A549 (cell line): ENCODE measurements around the gene RGS14. TPM values are rescaled to one million over a fixed set of nuclear protein-coding genes. Genes with fewer than 3 reads are reported as not detected.

ENCODE experiments used
- ATAC-seq, 2 experiments: fragments of 200-7000 bp in 1 of 2; fragments of >200 bp in 1 of 2; cut with Nextera tagmentation in 1 of 2; cut with Tn5 transposase in 1 of 2; 3 replicates each; pipeline versions ENCODE4 v1.8.0 to v1.9.1; 2018 to 2020; ENCODE audit warnings: mild to moderate bottlenecking in 1 of 2, moderate library complexity in 1 of 2
- CTCF ChIA-PET: fragments of 300-600 bp; sonication (Branson Sonifier 250); formaldehyde crosslinking; extraction: SDS; loops from one replicate; lab custom pipeline; 2021; ENCODE audit warnings: antibody characterized with exemption, inconsistent platforms; lab: Yijun Ruan, JAX
- POLR2A ChIA-PET: fragments of 350-600 bp; formaldehyde crosslinking; extraction: SDS; loops from one replicate; lab custom pipeline; 2021; ENCODE audit warnings: antibody characterized with exemption, inconsistent platforms; lab: Yijun Ruan, JAX
- DNase-seq, 2 experiments: peaks; one replicate each; pipeline versions ENCODE4 v3.0.0 to v3.0.0-alpha.2; 2011 to 2016; ENCODE audit warnings: low read depth in 1 of 2, low spot score in 1 of 2
- FAIRE-seq: peaks from 2 replicates; lab custom pipeline; 2011; peaks lifted over from hg19 to GRCh38; lab: Jason Lieb, UNC
- H3K27ac ChIP-seq, 2 experiments: fragments of >200 bp; sonication (Bioruptor Twin); formaldehyde crosslinking; 3 replicates each; pipeline ENCODE4 v1.5.1; 2016 to 2017
- H3K4me1 ChIP-seq: fragments of >200 bp; sonication (Bioruptor Twin); formaldehyde crosslinking; 3 replicates; pipeline ENCODE4 v1.6.1; 2016
- H3K4me2 ChIP-seq: fragments of >200 bp; sonication (Bioruptor Twin); formaldehyde crosslinking; 3 replicates; pipeline ENCODE4 v1.6.1; 2016
- H3K4me3 ChIP-seq: fragments of >200 bp; sonication (Bioruptor Twin); formaldehyde crosslinking; 3 replicates; pipeline ENCODE4 v1.5.1; 2016
- H3K9me3 ChIP-seq: fragments of >200 bp; sonication (Bioruptor Twin); formaldehyde crosslinking; 3 replicates; pipeline ENCODE4 v1.6.1; 2016
- CBX2 ChIP-seq: fragments of 200-600 bp; sonication (generic); IDR thresholded peaks from 2 replicates; pipeline ENCODE4 v1.6.1; 2016; ENCODE audit warnings: low read depth, mild to moderate bottlenecking, borderline replicate concordance
- CHD4 ChIP-seq: fragments of 200-600 bp; sonication (generic); IDR thresholded peaks from 2 replicates; pipeline ENCODE4 v1.6.1; 2016; ENCODE audit warnings: antibody characterized with exemption, mild to moderate bottlenecking, borderline replicate concordance
- EP300 ChIP-seq, 2 experiments: fragments of >200 bp; sonication (Bioruptor Twin); formaldehyde crosslinking; IDR thresholded peaks; 2 replicates in 1 of 2; 3 replicates in 1 of 2; pipeline ENCODE4 v1.6.1; 2016 to 2017
- FOSL2 ChIP-seq, 2 experiments: fragments of 450-650 bp in 1 of 2; fragments of >200 bp in 1 of 2; sonication (Bioruptor Twin) in 1 of 2; formaldehyde crosslinking; IDR thresholded peaks; 2 replicates each; pipeline versions ENCODE4 v1.5.0 to v1.6.1; 2016 to 2020; ENCODE audit warnings: mild to moderate bottlenecking in 1 of 2, moderate library complexity in 1 of 2
- GATA3 ChIP-seq: IDR thresholded peaks from 2 replicates; pipeline ENCODE4 v1.6.1; 2012; ENCODE audit warnings: borderline replicate concordance
- HDAC2 ChIP-seq: fragments of 200-600 bp; sonication (generic); IDR thresholded peaks from 2 replicates; pipeline ENCODE4 v1.6.1; 2016
- HOXA7 ChIP-seq: fragments of 250-450 bp; sonication (Bioruptor Pico); IDR thresholded peaks from 2 replicates; pipeline ENCODE4 v1.5.0; 2020; ENCODE audit warnings: mild to moderate bottlenecking, moderate library complexity
- MAZ ChIP-seq: fragments of 150-350 bp; IDR thresholded peaks from 2 replicates; pipeline ENCODE4 v1.6.1; 2014; ENCODE audit warnings: antibody characterized with exemption, low read depth, low read length, borderline replicate concordance
- MYC ChIP-seq: IDR thresholded peaks from 2 replicates; pipeline ENCODE4 v1.6.1; 2012; ENCODE audit warnings: mild to moderate bottlenecking, inconsistent platforms, low read length, improper control_type of control experiment, borderline replicate concordance
- PHF8 ChIP-seq: fragments of 200-600 bp; sonication (generic); IDR thresholded peaks from 2 replicates; pipeline ENCODE4 v1.6.1; 2016; ENCODE audit warnings: low read depth, mild to moderate bottlenecking, antibody characterized with exemption, moderate library complexity, borderline replicate concordance
- POLR2A ChIP-seq: IDR thresholded peaks from 2 replicates; pipeline ENCODE4 v1.6.1; 2012; ENCODE audit warnings: mild to moderate bottlenecking, low read length
- POLR2AphosphoS2 ChIP-seq: conservative IDR thresholded peaks from 2 replicates; pipeline ENCODE4 v1.6.1; 2012; ENCODE audit warnings: low read length, improper control_type of control experiment, inconsistent platforms
- RNF2 ChIP-seq: fragments of 200-600 bp; sonication (generic); IDR thresholded peaks from 2 replicates; pipeline ENCODE4 v1.6.1; 2016; ENCODE audit warnings: low read depth, mild to moderate bottlenecking, antibody characterized with exemption, moderate library complexity, borderline replicate concordance
- TFCP2L1 ChIP-seq: fragments of 250-450 bp; sonication (Bioruptor Pico); IDR thresholded peaks from 2 replicates; pipeline ENCODE4 v1.5.0; 2021; ENCODE audit warnings: mild to moderate bottlenecking
- TP53 ChIP-seq: fragments of 250-450 bp; sonication (Bioruptor Pico); IDR thresholded peaks from 2 replicates; pipeline ENCODE4 v1.5.0; 2021; ENCODE audit warnings: mild to moderate bottlenecking, moderate library complexity
- ZC3H11A ChIP-seq: fragments of 450-650 bp; IDR thresholded peaks from 2 replicates; pipeline ENCODE4 v1.6.1; 2014; ENCODE audit warnings: antibody characterized with exemption, mild to moderate bottlenecking
- ZFP36 ChIP-seq: fragments of 450-650 bp; IDR thresholded peaks from 2 replicates; pipeline ENCODE4 v1.6.1; 2014; ENCODE audit warnings: borderline replicate concordance; ENCODE audit not compliant: partially characterized antibody
- ZNF302 ChIP-seq: fragments of 250-450 bp; sonication (Bioruptor Pico); IDR thresholded peaks from 2 replicates; pipeline ENCODE4 v1.9.0; 2021; ENCODE audit warnings: inconsistent platforms, mild to moderate bottlenecking, moderate library complexity
- WGBS: methylation state at CpG from one replicate; pipeline ENCODE4 v1.1.6; 2017; ENCODE audit errors: missing lambda C conversion rate; 5-methylcytosine and 5-hydroxymethylcytosine counted together
- polyA plus RNA-seq, 4 experiments: library from polyadenylated mRNA; depleted of rRNA in 3 of 4; stranded (reverse); fragments of >200 nt; fragmentation: RNase III in 1 of 4; extraction: RNeasy Plus Mini Kit Qiagen cat#74134 plus additional on column Dnase treatment in 1 of 4; gene quantifications; 2 replicates in 3 of 4; 3 replicates in 1 of 4; pipeline ENCODE4 v1.2.3, GENCODE V29; 2011 to 2017
- TF ChIP-seq, protein P1 (sequence below): IDR thresholded peaks from 2 replicates; pipeline ENCODE4 v1.6.1; 2012
- TF ChIP-seq, protein P2 (sequence below): fragments of 450-650 bp; IDR thresholded peaks from 2 replicates; pipeline ENCODE4 v1.6.1; 2014; ENCODE audit warnings: antibody characterized with exemption
- TF ChIP-seq, protein P3 (sequence below): IDR thresholded peaks from 2 replicates; pipeline ENCODE4 v1.6.1; 2012; ENCODE audit warnings: low read depth, borderline replicate concordance
- TF ChIP-seq, protein P4 (sequence below): fragments of 250-450 bp; sonication (Bioruptor Pico); IDR thresholded peaks from 2 replicates; pipeline ENCODE4 v1.5.0; 2020; ENCODE audit warnings: low read depth, mild to moderate bottlenecking, moderate library complexity
- TF ChIP-seq, protein P5 (sequence below): fragments of 200-600 bp; sonication (generic); IDR thresholded peaks from 2 replicates; pipeline ENCODE4 v1.6.1; 2016; ENCODE audit warnings: antibody characterized with exemption, mild to moderate bottlenecking, moderate library complexity

The RGS14 gene
- polyA plus RNA-seq, 2 of the 4 experiments (the other 2 are of a cell fraction) = 3.9 to 8.4 TPM

GRCh38 chr5:177327539-177328522, 29.9 kb upstream of the RGS14 start:
- Histone ChIP-seq H3K4me1 (peaks cover 43% of the 10 kb centered on the region), H3K4me2 (peak overlapping the region; percentile 58), H3K9me3 (no peaks in the 10 kb centered on the region), H3K4me3 (no peak overlapping the region), H3K27ac (peak overlapping the region; percentile 41 to 81)
- ChIA-PET CTCF (interaction anchor here (0.7 to 3.4 kb wide), 13 partner anchors 8 to 323 kb away, joined by 3 to 21 read pairs (median 4); no protein-coding TSS in a partner anchor), POLR2A (no interaction called here)
- FAIRE-seq (no peak), ATAC-seq (peak; percentile 28 to 57; a peak in 5 of 6 replicates), DNase-seq (no peak)
- 72% methylated on average over 18 of the region's 28 CpGs for WGBS
- TF ChIP-seq, protein P1, sequence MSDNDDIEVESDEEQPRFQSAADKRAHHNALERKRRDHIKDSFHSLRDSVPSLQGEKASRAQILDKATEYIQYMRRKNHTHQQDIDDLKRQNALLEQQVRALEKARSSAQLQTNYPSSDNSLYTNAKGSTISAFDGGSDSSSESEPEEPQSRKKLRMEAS = peak; percentile 30; the same call in 1 of the 2 replicates
- no peak for TF ChIP-seq EP300 (IDR thresholded peaks at IDR 0.05)

DNA sequence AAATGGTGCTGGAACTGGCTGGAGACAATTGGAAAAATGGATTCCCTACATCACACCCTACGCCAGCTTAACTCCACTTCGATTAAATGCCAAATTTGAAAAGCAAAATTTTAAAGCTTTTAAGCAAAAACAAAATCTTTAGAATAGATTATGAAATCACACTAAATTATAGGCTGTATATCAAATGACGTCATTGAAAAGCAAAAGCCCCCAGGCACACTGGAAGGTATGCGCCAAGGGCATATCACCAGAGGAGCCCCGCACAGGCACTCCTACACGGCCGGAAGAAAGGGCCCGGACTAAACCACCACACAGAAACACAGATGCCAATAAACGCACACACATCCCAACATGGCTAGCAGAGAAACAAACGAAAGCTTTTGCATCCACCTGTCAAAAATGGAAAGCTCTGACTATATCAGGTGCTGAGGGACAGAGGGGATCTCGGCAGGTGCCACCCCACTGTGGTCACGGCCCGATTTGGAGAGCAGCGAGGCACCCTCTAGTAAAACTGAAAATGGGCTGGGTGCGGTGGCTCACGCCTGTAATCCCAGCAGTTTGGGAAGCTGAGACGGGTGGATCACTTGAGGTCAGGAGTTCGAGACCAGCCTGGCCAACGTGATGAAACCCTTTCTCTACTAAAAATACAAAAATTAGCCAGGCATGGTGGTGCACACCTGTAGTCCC, 29.0 kb upstream of the RGS14 start:
- TF ChIP-seq MYC = no peak
- TF ChIP-seq RNF2 = no peak
- no peak for TF ChIP-seq ZNF302 (CRISPR knock-in tag)
- TF ChIP-seq TP53 (CRISPR knock-in tag) = no peak
- TF ChIP-seq TFCP2L1 (CRISPR knock-in tag) = no peak
- TF ChIP-seq HDAC2 = no peak
- no peak for TF ChIP-seq FOSL2 (IDR thresholded peaks at IDR 0.05)
- no peak for TF ChIP-seq FOSL2 (CRISPR knock-in tag; IDR thresholded peaks at IDR 0.05)
- TF ChIP-seq, protein P1 = no peak
- TF ChIP-seq HOXA7 (CRISPR knock-in tag) = no peak
- no peak for TF ChIP-seq GATA3
- no peak for TF ChIP-seq ZFP36
- TF ChIP-seq CBX2 = no peak
- no peak for TF ChIP-seq POLR2A
- TF ChIP-seq MAZ = no peak
- 87% methylated on average over 19 of the region's 19 CpGs for WGBS
- ChIA-PET CTCF (interaction anchor here (1.2 to 3.4 kb wide), 7 partner anchors 8 to 172 kb away, joined by 3 to 21 read pairs (median 5); no protein-coding TSS in a partner anchor), POLR2A (no interaction called here)
- H3K27ac ChIP-seq = peak overlapping the region; percentile 41 to 81; a peak in 5 of 6 replicates
- FAIRE-seq = no peak
- H3K4me2 ChIP-seq = peak overlapping the region; percentile 58
- DNase-seq = no peak
- H3K4me3 ChIP-seq = no peak overlapping the region
- ATAC-seq = no peak
- H3K4me1 ChIP-seq = peaks cover 43% of the 10 kb centered on the region
- no peaks in the 10 kb centered on the region for H3K9me3 ChIP-seq

DNA sequence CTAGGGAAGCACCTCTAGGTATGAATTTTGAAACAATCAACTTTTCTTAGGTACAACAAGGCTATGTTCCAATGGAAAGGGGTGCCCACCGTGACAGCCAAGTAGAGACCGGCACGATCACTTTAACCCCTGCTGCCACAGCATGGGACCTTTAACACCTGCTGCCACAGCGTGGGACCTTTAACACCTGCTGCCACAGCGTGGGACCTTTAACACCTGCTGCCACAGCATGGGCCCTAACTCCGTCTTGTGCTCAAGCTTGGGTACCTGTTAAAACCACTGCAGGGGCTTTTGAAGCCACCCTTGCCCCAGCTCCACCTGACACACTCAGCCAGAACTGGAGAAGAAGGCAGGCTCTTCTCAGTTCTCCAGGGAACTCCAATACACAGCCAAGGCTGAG, 27.8 kb upstream of the RGS14 start:
- ATAC-seq (no peak), DNase-seq (no peak), FAIRE-seq (no peak)
- Histone ChIP-seq H3K4me3 (no peak overlapping the region), H3K4me1 (peaks cover 37% of the 10 kb centered on the region), H3K4me2 (no peak overlapping the region), H3K27ac (no peak overlapping the region), H3K9me3 (no peaks in the 10 kb centered on the region)
- CTCF ChIA-PET = interaction anchor here (1.1 to 7.9 kb wide), 2 partner anchors 11 to 24 kb away, joined by 3 to 111 read pairs; no protein-coding TSS in a partner anchor
- POLR2A ChIA-PET = no interaction called here
- 92% methylated on average over 6 of the region's 6 CpGs for WGBS
- TF ChIP-seq POLR2AphosphoS2 (no peak), FOSL2 (IDR thresholded peaks at IDR 0.05) (no peak), FOSL2 (CRISPR knock-in tag; IDR thresholded peaks at IDR 0.05) (no peak), ZNF302 (CRISPR knock-in tag) (no peak), HOXA7 (CRISPR knock-in tag) (no peak), PHF8 (no peak), ZC3H11A (no peak), CHD4 (no peak)
- TF ChIP-seq, protein P2, sequence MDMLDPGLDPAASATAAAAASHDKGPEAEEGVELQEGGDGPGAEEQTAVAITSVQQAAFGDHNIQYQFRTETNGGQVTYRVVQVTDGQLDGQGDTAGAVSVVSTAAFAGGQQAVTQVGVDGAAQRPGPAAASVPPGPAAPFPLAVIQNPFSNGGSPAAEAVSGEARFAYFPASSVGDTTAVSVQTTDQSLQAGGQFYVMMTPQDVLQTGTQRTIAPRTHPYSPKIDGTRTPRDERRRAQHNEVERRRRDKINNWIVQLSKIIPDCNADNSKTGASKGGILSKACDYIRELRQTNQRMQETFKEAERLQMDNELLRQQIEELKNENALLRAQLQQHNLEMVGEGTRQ = no peak
- TF ChIP-seq, protein P3, sequence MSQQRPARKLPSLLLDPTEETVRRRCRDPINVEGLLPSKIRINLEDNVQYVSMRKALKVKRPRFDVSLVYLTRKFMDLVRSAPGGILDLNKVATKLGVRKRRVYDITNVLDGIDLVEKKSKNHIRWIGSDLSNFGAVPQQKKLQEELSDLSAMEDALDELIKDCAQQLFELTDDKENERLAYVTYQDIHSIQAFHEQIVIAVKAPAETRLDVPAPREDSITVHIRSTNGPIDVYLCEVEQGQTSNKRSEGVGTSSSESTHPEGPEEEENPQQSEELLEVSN = no peak
- TF ChIP-seq, protein P4, sequence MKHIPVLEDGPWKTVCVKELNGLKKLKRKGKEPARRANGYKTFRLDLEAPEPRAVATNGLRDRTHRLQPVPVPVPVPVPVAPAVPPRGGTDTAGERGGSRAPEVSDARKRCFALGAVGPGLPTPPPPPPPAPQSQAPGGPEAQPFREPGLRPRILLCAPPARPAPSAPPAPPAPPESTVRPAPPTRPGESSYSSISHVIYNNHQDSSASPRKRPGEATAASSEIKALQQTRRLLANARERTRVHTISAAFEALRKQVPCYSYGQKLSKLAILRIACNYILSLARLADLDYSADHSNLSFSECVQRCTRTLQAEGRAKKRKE = no peak
- TF ChIP-seq, protein P5, sequence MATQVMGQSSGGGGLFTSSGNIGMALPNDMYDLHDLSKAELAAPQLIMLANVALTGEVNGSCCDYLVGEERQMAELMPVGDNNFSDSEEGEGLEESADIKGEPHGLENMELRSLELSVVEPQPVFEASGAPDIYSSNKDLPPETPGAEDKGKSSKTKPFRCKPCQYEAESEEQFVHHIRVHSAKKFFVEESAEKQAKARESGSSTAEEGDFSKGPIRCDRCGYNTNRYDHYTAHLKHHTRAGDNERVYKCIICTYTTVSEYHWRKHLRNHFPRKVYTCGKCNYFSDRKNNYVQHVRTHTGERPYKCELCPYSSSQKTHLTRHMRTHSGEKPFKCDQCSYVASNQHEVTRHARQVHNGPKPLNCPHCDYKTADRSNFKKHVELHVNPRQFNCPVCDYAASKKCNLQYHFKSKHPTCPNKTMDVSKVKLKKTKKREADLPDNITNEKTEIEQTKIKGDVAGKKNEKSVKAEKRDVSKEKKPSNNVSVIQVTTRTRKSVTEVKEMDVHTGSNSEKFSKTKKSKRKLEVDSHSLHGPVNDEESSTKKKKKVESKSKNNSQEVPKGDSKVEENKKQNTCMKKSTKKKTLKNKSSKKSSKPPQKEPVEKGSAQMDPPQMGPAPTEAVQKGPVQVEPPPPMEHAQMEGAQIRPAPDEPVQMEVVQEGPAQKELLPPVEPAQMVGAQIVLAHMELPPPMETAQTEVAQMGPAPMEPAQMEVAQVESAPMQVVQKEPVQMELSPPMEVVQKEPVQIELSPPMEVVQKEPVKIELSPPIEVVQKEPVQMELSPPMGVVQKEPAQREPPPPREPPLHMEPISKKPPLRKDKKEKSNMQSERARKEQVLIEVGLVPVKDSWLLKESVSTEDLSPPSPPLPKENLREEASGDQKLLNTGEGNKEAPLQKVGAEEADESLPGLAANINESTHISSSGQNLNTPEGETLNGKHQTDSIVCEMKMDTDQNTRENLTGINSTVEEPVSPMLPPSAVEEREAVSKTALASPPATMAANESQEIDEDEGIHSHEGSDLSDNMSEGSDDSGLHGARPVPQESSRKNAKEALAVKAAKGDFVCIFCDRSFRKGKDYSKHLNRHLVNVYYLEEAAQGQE = no peak
